ENCODE results near the gene PTH1R. TPM values are rescaled to one million over a fixed set of nuclear protein-coding genes. Genes with fewer than 3 reads are reported as not detected.
A peak's percentile ranks its signal among the peaks of the same experiment; 100 is the strongest.
"Not testable (repeated sequence)": the region's sequence is repeated elsewhere in the genome, so short reads cannot be mapped to it uniquely, and the experiment has no call there.

The PTH1R gene
- total RNA-seq, 1 donor from 2014 or later = 6.5 TPM

DNA sequence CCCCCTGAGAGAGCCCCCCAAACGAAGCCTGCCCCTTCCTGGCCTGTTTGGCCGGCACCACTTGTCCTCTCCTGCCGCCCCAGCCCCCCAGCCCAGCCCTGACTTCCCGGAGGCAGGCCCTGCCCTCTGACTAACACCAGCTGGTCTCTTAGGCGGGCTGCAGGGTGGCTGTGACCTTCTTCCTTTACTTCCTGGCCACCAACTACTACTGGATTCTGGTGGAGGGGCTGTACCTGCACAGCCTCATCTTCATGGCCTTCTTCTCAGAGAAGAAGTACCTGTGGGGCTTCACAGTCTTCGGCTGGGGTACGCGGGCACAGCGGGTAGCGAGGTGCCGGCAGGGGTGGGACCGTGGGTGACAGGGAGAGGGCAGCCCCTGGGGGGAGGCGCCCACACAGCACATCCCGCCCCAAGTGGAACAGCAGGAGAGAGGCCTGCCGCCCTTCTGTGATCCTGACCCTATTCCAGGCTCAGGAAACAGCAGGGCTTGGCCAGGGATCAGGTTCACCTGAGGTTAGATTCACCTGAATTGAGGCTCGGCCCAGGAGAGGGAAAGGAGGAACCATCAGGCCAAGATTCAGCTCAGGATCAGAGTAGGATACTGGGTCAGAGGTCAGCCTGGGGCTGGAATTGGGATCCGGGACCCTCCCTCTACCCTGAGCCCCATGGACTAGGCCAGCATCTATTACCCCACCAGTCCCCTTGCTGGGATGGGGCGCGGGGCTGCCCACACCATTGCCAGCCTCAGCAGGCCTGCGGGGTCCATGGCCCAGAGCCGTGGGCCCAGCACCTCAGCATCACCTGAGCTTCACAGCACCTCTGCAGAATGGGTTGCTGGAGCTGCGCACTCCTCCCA is 21.9 kb downstream of the PTH1R start:
- DNase-seq = peak; percentile 58

DNA sequence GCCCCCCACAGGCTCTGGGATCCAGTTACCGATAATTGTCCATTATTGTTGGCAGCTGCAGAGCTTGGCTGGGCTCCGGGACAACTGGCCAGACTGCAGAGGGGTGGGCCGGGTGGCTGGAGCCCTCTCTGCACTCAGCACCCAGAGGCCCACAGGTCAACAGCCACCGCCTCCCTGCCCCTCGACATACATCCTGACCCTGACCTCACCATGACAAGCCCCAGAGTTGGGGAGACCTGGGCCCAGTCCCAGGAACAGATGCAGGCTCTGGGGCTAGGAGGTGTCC is 22.4 kb downstream of the PTH1R start:
- peak; percentile 73 for DNase-seq

DNA sequence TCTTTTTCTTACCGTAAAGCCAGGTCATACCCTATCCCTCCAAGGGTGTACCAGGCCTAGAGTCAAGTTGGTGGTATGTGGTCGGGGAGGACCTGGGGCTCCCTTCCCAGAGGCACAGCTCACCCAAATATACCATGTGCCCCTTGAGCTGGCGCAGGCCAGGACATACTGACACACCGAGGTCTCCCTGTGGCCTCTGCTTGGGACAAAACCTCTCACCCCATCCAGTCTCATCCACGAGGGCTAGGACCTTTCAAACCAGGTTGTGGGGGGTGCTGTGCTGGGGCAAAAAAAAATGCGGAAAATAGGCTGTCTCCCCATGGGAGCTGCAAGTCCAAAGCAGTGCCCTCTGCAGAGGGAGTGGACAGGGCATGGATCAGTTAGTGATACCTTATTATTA is 22.8 kb downstream of the PTH1R start:
- DNase-seq = no peak

DNA sequence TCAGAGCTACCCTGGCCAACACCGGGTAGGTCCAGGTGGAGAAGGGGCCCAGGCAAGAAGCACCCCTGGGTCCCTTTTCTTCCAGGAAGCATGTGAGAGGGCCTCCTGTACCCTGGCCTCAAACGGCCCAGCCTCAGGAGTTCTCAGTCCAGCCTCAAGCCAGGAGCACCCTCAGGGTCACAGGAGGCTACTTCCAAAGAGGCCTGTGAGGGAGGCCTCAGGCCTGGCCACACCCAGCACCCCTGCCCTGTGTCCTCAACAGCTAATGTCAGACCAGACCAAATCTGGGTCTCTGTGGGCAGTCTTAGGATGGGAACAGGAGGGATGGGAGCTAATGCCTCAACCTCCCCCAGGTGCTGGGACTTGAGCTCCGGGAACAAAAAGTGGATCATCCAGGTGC is 23.5 kb downstream of the PTH1R start:
- DNase-seq = no peak

DNA sequence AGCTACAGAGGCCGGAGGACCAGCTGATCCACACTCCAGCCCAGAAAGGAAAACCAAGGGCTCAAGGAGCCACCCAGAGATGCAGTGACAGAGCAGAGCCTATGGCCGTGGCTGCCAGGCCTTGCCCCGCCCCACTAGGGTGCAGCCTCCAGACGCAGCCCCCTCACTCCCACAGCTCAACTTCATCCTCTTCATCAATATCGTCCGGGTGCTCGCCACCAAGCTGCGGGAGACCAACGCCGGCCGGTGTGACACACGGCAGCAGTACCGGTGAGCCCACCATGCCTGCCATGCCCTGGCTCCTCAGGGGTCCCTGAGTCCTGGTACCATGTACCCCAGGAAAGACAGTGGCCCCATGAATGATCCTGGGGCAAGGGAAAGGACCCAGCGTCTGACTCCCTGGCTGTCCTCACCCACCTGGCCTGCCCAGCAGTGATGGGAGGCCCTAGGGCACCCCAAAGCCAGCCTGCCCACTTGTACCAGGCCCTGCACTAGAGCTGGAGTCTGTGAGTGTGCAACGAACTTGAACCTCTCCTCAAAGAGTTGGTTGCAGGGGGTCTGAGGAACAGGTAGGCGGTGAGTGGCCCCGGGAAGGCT is 24.2 kb downstream of the PTH1R start:
- no peak for DNase-seq

DNA sequence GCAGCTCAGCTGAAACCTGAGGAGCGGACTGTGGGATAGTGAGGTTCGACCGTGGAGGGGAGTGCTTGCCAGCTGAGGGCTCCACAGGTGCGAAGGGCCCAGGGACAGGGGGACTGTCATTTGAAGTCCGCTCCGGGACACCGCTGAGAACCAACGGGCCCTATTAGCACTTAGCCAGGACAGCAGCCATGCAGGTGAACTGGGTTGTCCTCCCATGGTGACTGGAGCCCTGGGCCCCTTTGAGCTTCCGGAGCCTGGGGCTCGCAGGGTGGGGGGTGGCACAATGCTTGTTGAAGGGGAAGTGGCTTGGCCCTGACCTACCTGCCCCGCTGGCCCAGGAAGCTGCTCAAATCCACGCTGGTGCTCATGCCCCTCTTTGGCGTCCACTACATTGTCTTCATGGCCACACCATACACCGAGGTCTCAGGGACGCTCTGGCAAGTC is 24.7 kb downstream of the PTH1R start:
- no peak for DNase-seq

DNA sequence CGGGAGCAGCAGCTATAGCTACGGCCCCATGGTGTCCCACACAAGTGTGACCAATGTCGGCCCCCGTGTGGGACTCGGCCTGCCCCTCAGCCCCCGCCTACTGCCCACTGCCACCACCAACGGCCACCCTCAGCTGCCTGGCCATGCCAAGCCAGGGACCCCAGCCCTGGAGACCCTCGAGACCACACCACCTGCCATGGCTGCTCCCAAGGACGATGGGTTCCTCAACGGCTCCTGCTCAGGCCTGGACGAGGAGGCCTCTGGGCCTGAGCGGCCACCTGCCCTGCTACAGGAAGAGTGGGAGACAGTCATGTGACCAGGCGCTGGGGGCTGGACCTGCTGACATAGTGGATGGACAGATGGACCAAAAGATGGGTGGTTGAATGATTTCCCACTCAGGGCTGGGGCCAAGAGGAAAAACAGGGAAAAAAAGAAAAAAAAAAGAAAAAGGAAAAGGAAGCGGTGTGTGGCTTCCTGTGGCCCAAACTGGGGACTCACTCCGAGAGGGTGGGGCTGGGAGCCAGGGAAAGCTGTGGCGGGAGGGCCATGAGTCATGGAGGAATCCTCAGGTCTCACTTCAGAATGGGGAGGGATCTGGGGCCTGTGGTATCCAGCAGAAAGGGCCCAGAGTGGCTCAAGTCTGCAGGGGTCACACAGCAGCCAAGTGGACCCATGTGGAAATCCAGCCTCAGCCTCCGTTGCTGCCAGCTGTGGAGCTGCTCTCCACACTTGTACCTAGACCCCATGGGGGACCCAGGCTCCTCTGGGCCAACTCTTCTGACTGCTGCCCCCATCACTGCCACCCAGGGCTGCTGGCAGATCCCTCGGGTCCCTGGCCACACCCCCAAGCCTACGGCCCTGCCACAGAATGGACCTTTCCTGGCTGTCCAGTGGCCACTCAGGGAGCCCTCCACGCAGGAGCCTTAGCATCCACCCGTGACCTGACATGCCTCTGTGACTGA is 26.1 kb downstream of the PTH1R start:
- no peak for DNase-seq

DNA sequence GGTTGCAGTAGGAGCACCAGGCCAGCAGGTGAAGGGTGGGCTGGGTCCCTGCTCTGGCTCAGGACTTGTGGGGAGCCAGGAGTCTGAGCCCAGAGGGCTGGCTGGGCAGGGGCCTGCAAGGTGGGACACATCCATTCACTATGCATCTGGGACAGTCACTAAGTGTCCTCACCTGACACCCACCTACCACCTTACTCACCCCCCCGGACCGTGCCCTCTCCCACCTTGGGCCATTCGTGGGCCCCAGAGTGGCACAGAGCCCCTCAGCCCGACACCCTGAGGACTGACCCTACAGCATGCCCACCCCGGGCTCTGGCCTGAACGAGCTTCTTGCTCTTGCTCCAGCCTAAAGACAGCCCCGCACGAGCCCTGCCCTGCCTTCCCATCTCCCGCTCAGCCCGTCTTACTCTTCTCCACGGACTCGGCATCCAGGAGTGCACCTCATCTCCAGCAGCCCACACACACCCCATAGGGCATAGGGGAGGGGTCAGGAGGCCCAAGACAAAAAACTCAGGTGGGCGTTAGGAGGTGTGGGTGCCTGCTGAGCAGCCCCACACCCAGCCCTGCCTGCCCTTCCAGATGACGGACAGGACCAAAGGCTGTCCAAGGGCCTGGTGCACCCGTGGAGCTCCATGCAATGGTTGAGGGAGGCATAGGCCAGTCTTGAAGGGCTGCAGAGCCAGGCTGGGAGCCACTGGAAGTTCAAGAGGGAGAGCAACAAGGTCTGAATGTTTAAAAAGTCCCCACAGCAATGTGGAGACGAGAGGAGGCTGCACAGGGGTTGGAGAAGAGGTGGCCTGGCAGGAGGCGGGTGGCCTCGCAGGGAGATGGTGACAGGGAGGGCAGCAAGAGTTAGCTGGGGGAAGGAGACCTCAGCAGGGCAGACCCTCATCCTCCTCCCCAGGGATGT is 27.0 kb downstream of the PTH1R start:
- DNase-seq = no peak

DNA sequence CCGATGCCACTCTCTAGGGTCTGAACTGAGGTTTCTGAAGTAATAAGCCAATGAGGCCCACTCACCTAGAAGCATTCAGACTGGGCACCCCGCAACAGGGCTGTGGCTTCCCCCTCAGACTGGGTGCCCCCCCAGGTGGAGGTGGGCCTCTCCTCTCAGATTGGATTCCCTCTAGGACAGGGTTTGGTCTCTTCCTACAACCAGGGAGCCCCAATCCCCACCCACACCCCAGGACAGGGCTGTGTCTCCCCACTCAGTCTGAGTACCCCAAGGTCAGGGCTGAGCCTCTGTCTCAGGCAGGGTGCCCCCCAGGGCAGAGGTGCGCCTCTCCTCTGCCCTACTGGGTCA is 27.7 kb downstream of the PTH1R start:
- DNase-seq = no peak

DNA sequence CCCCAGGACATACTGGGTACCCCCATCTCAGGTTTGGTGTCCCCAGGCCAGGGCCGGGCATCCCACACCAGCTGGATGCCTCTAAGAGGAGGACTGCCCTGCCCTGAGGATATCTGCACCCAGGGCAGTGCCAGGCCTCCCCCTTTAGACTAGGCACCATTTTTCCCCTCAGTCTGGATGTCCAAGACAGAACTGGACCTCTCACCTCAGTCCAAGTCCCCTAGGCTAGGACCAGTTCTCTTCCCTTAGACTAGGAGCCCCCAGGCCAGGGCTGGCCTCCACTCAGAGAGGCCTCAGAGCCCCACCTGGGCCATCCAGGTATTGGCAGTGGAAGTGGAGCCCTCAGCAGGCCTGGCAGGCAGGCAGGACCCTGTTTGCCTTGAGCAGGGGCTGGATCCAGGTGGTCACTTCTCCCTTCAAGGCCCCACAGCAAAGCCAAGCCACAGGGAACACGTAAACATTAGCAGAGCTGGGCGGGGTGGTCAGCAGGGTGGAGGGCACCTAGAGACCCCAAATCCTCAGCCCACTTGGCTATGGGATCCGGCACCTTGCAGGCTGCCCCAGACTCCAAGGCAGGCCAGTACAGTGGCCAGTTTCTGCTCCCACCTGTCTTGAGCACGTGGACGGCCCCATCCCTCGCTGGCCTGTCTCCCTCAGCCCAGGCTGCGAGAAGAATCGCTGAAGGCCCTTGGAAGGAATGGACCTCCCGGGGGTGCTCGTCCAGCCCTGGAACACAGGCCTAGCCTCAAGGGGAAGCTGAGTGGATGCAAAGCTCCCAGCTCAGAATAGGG is 28.3 kb downstream of the PTH1R start:
- DNase-seq = no peak

DNA sequence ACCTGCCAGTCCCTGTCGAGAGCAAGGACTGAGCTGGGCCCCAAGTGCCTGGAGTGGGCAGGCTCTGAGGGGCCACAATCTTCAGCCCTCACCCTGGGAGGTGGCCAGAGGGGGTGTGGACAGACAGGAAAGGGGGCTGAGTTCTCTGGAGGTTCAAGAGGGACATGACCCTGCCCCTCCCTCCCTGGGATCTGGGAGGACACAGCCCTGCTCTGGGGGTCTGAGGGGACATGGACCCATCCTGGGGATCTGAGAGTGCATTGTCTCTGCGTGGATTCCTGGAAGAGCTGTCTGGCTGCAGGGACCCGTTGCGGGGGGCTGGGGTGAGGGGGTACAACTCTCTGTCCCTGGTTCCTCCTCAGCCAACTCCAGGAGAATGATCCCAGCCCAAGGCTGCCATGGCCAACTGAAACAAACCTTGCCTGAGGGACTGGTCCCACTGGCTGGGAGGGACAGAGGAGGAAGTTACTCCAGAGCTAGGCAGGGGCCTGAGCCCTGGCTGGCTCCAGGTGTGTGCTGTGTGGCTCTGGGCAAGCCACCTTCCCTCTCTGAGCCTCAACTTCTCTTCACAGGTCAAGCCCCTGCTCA is 29.0 kb downstream of the PTH1R start:
- no peak for DNase-seq

DNA sequence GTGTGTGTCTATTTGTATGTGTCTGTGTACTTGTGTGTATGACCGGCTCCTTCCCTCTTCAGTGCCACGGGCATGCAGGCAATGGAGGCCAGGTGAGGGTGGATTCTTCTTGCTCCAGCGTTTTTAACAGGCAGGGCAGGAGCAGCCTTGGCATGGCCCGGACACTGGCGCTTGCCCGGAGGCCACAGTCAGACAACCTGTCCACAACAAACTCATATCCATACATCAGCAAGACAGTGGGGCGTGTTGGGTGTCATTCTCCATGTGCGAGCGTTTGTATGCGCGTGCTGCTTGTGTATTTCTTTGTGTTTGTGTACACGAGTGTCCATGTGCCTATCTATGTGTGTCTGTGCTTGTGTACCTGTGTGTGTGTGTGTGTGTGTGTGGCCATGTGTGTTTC is 29.8 kb downstream of the PTH1R start:
- no peak for DNase-seq

DNA sequence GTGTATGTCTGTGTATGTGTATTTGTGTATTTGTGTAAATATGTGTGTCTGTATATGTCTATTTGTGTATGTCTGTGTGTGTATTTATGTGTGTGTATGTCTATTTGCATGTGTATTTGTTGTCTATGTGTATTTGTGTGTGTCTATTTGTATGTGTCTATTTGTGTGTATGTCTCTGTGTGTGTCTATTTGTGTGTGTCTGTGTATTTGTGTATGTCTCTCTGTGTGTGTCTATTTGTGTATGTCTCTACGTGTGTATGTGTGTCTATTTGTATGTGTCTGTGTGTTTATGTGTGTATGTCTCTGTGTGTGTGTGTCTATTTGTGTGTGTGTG is 30.4 kb downstream of the PTH1R start:
- no peak for DNase-seq

DNA sequence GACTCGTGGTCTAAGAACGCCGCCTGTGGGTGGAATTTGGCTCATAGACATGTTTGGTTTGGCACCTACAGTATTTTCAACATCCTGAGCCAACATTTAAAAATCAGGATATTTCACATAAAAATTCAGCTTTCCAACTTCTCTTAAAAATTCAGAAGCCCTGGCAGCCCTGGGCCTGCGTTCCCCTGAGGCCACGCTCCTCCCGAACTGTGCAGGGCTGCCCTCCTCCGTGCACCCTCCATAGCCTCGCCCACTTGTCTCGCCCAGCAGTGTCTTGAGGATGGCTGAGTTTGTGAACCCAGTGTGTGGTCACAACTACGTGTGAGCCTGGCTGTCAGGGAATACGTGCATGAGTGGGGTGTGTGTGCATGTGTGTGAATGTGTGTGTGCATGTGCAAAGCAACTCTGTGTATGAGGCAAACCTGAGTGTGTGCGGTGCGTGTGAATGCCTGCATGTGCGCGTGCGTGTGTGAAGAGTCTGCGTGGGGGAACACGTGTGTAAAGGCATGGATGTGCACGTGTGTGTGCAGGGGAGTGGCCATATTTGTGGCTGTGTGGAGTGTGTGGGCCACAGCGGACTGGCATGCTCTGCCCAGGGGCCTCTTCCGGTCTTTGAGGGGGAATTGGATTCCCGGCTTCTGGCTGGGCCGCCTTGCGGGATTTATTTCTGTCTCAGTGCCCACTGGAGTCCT is 30.9 kb downstream of the PTH1R start:
- peak; percentile 48 for DNase-seq

DNA sequence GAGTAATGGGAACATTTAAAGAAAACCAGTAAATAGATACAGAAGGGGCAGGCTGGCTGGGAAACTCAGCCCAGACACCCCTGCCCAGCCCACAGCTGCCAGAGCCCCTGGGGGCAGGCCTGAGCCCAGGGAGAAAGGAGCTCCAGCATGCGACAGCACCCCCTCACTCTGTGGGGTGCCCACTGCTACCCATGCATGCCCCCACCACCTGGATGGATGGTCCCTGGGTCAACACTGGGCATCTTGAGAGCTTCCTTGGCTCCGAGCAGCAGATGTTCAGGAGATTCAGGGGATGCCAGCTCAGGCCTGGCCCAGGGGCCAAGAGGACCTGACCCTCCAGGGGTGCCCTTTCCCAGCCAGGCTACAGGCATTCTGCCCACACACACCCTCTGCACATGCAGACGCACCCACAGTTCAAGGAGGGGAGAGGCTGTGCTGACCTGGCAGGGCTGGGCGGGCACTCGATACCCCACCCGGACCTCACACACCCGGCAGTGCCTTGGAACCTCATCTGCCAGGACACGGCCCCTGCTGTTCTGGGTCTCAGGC is 31.5 kb downstream of the PTH1R start:
- DNase-seq = no peak

DNA sequence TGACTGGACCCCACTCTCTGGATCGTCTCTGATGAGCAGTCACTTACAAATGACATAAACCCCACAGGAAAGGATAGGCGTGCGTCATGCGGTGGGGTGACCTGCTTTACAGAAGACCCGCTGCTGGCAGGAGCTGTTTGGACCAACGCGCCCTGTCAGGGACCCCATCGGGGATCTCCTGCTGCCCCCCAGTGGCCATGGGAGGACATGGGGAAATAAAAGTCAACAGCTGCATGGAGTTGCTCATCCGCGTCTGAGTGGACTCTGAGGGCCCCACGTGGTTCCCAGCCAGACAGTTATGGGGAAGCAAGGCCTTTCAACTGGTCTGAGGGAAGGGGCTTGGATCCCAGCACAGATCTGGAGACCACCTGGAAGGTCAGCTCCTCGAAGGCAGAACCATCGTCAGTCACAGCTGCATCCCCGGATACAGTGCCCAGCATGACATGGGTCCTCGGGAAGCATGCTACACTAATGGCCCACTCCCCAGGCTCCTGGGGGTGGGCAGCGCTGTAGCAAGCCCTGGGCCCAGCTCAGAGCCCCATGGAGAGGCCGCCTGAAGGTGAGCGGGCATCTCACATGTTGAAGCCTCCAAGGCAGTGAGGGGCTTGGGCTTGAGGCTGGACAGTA is 32.1 kb downstream of the PTH1R start:
- peak; percentile 96 for DNase-seq

DNA sequence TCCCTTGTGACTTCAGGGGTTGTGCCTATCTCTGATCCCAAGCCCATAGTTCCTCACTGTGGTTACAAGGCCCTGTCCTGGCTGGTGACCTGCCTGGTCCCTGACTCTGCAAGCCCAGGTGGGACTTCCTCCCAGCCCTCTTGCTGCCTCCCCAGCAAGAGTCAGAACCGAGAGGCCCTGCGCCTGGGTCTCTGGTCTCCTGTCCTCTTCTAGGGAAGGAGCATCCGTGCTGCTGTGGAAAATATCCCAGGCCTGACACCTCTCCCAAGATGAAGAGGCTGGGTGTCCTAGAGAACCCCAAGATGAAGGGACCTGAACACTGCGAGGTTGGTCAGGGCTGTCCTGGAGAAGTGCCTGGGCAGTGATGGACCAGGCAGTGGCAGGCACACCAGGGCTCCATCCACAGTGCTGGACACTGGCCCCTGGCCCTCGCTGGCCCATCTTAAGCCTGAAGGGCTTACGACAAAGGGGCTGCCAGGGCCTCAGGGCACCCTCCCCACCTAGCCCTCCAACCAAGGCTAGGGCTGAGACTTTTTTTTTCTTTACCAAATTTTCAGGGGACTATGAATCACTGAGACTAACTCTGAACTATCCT is 32.7 kb downstream of the PTH1R start:
- DNase-seq = no peak

DNA sequence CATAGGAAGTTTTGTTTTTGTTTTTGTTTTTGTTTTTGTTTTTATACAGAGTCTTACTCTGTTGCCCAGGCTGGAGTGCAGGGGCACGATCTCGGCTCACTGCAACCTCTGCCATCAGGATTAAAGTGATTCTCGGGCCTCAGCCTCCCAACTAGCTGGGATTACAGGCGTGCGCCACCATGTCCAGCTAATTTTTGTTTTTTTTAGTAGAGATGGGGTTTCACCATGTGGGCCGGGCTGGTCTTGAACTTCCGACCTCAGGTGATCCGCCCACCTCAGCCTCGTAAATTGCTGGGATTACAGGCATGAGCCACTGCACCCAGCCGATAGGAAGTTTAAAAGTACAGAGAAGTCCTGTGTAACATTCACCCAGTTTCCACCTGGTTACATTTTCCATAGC is 33.4 kb downstream of the PTH1R start:
- DNase-seq = not testable (repeated sequence)

DNA sequence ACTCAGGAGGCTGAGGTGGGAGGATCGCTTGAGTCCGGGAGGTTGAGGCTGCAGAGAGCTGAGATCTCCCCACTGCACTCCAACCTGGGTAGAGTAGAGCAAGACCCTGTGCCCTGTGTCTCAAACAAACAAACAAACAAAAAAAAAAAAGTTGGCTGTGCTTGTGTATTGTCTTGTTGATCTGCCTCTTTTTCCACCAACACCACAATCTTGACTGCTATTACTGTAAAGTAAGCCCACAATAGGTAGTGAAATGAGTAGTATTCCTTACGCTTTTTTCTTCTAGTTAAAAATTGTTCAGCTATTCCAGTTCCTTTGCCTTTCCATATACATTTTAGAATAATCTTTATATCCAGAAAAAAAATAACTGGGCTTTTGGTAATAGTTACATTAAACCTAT is 35.5 kb downstream of the PTH1R start:
- no peak for DNase-seq

Data from tongue (tissue), 2 donors.